ENCODE data around the gene CYP2F1.

CYP2F1 gene

GRCh38 chr19:41095703-41096102 is 18.5 kb upstream of the CYP2F1 start:
- no peak for TF ChIP-seq CTCF (IDR thresholded peaks at IDR 0.05)

GRCh38 chr19:41096353-41096752 is 17.9 kb upstream of the CYP2F1 start:
- TF ChIP-seq CTCF (IDR thresholded peaks at IDR 0.05) = no peak

- TF ChIP-seq CTCF (IDR thresholded peaks at IDR 0.05) = no peak
Observed at GRCh38 chr19:41097302-41097701, 16.9 kb upstream of the CYP2F1 start.

DNA sequence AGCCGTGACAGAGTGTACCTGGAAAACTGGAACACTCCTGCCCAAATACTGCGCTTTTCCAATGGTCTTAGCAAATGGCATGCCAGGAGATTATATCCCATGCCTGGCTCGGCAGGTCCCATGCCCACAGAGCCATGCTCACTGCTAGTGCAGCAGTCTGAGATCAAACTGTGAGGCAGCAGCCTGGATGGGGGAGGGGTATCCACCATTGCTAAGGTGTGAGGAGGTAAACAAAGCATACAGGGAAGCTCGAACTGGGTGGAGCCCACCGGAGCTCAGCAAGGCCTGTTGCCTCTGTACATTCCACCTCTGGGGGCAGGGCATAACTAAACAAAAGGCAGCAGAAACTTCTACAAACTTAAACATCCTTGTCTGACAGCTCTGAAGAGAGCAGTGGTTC is 15.5 kb upstream of the CYP2F1 start:
- TF ChIP-seq CTCF (IDR thresholded peaks at IDR 0.05) = no peak

GRCh38 chr19:41106177-41106576 is 8.1 kb upstream of the CYP2F1 start:
- no peak for TF ChIP-seq CTCF (IDR thresholded peaks at IDR 0.05)

GRCh38 chr19:41111296-41111695 is 2.9 kb upstream of the CYP2F1 start:
- no peak for TF ChIP-seq CTCF (IDR thresholded peaks at IDR 0.05)

- TF ChIP-seq CTCF (IDR thresholded peaks at IDR 0.05) = no peak
Observed at GRCh38 chr19:41111750-41112295, 2.4 kb upstream of the CYP2F1 start.

GRCh38 chr19:41112728-41113290 is 1.4 kb upstream of the CYP2F1 start:
- no peak for TF ChIP-seq CTCF (IDR thresholded peaks at IDR 0.05)
